Measurements from ENCODE around the gene DLGAP1. TPM values are rescaled to one million over a fixed set of nuclear protein-coding genes. Genes with fewer than 3 reads are reported as not detected.
A peak's percentile ranks its signal among the peaks of the same experiment; 100 is the strongest.

DLGAP1 gene
- total and polyA plus RNA-seq, 3 donors from 2014 or later: 18.6 to 93.8 (median 69.1) TPM

DNA sequence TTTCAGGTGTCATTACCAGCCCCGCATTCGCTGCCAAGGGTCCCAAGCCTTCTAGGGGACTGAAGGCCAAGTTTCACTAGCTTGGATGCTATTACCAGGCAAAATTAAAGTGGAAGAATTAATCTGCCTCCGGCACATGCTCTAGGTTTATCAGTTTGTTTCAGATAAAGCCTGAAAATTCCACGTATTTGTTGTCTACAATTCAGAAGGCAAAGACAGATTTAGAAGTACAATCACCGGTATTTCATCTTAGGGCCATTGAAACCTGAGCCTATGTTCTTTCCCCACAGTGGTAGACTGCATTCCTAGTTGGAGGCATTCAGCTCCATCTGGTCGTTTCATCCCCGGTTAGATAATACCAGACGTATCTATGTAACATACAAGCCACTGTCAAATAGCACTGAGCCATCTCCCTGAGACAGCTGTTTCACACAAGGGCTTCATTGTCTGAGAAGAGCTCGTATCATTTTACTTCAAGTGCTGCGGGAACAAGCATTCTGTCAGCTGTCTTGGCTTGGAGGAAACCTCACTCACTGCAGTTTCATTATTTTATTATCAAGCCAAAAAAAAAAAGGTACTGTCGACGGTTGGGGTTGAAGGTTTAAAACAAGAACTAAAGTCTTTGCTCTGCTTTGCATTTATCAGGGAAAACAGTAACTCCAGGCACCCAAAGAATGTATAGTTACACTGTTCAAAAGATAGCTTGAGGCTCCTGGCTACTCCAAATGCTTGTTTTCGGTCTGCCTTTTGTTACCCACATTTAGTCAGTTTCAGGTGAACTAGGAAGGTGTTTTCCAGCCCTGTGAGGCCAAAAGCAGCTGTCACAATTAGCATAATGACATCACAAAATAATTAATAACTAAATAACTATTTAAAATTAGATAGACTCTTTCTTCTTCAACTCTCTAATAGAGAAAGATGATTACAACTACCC lies 928.4 kb downstream of the DLGAP1 start:
- intact Hi-C loops (cut with DNase I; ENCODE audit: low total_unique reads): no loop called here
- 39 to 41% methylated on average over 13 of the region's 13 CpGs for WGBS, 2 donors
- no peaks in the 10 kb centered on the region for H3K27me3 ChIP-seq
- peaks cover 31% of the 10 kb centered on the region for H3K4me1 ChIP-seq
- H3K36me3 ChIP-seq (ENCODE audit: low read depth, missing control alignments): no peaks in the 10 kb centered on the region
- H3K9me3 ChIP-seq: no peaks in the 10 kb centered on the region
- no peak overlapping the region for H3K4me3 ChIP-seq
- TF ChIP-seq CTCF (IDR thresholded peaks at IDR 0.05): no peak
- TF ChIP-seq POLR2A (IDR thresholded peaks at IDR 0.05): no peak
- DNase-seq: peak; percentile 71
- H3K27ac ChIP-seq: peak overlapping the region in 1 of 2 donors; percentile 21

DNA sequence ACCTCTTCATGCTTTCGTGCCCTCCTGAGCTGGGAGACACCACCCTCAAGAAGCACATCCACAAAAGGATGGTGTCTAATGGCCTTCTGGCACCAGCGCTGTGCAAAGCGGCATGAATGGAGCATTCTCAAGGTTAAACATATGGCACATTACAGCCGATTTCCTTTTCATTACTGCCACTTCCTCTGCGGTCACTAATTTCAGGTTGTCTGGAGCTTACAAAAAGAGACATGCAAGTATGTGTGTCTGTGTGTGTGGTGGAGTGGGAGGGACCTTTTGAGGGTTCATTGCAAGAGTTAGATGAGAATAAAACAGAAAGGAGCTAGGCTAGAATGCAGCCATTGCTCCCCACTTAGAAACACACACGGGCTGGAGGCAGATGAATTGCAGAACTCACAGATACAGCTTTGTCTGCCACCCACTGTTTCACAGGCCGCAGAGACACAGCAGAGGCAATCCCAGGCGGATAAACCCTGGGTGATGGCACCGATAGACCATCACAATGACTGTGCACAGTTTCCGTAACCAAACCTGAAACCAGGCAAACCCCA lies 929.2 kb downstream of the DLGAP1 start:
- 58% methylated on average over 10 of the region's 10 CpGs for WGBS, 2 donors
- Histone ChIP-seq H3K27me3 (no peaks in the 10 kb centered on the region), H3K9me3 (no peaks in the 10 kb centered on the region), H3K27ac (peak overlapping the region in 1 of 2 donors; percentile 21), H3K4me3 (no peak overlapping the region), H3K4me1 (peaks cover 31% of the 10 kb centered on the region), H3K36me3 (ENCODE audit: low read depth, missing control alignments) (no peaks in the 10 kb centered on the region)
- peak; percentile 13 for DNase-seq
- intact Hi-C loops (cut with DNase I; ENCODE audit: low total_unique reads): no loop called here
- TF ChIP-seq CTCF (IDR thresholded peaks at IDR 0.05) (no peak), POLR2A (IDR thresholded peaks at IDR 0.05) (no peak)

GRCh38 chr18:3524706-3525105 lies 930.4 kb downstream of the DLGAP1 start:
- intact Hi-C loops (cut with DNase I; ENCODE audit: low total_unique reads): no loop called here
- TF ChIP-seq POLR2A (IDR thresholded peaks at IDR 0.05) (no peak), CTCF (IDR thresholded peaks at IDR 0.05) (no peak)
- Histone ChIP-seq H3K4me3 (no peak overlapping the region), H3K36me3 (ENCODE audit: low read depth, missing control alignments) (no peaks in the 10 kb centered on the region), H3K9me3 (no peaks in the 10 kb centered on the region), H3K4me1 (peaks cover 21% of the 10 kb centered on the region), H3K27ac (peak overlapping the region in 1 of 2 donors; percentile 5), H3K27me3 (no peaks in the 10 kb centered on the region)
- 78 to 87% methylated on average over 5 of the region's 5 CpGs for WGBS, 2 donors
- no peak for DNase-seq

- Histone ChIP-seq H3K36me3 (ENCODE audit: low read depth, missing control alignments) (no peaks in the 10 kb centered on the region), H3K9me3 (no peaks in the 10 kb centered on the region), H3K27ac (no peak overlapping the region), H3K4me3 (no peak overlapping the region), H3K27me3 (no peaks in the 10 kb centered on the region), H3K4me1 (peaks cover 2% of the 10 kb centered on the region)
- 74 to 76% methylated on average over 11 of the region's 11 CpGs for whole genome bisulfite sequencing, 2 donors
- TF ChIP-seq CTCF (IDR thresholded peaks at IDR 0.05): no peak
- TF ChIP-seq POLR2A (IDR thresholded peaks at IDR 0.05): no peak
- intact Hi-C loops (cut with DNase I; ENCODE audit: low total_unique reads): no loop called here
- no peak for DNase-seq
Measured at GRCh38 chr18:3520230-3521085, 934.6 kb downstream of the DLGAP1 start.

Data from testis (tissue), 3 donors.